ENCODE measurements around the gene KCNJ6.

Gene KCNJ6

DNA sequence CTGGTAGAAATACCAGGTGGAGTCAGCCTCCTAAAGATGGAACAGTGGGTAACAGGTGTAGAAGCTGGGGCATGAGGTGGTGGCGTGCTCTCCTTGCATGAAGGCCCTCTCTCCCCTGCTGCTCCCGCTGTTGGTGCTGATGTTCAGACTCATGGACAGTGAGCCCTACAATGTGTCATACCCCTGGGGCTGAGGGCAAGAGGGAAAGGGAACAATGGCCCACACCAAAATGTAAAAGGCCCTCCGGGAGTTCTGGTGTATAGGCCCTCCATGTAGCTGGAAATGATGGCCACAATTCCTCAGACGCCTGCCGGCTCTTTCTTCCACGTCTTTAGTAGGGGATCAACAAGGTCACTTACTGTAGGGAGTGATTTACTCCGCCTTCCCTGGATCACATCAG is 354.8 kb downstream of the KCNJ6 start:
- no peak for DNase-seq

- no peak for DNase-seq
These were observed 355.9 kb downstream of the KCNJ6 start for GRCh38 chr21:37560385-37560784.

- no peak for DNase-seq
These were observed 357.5 kb downstream of the KCNJ6 start for GRCh38 chr21:37558676-37559211.

All from NCI-H226 (cell line).